EL (cell line): Measurements from ENCODE around the gene SNRNP40.
"Not testable (repeated sequence)": the region's sequence is repeated elsewhere in the genome, so short reads cannot be mapped to it uniquely, and the experiment has no call there.

Source experiments
- DNase-seq: peaks from one replicate; pipeline ENCODE4 v3.0.0-alpha.2; 2016

SNRNP40 gene

GRCh38 chr1:31273619-31274018, 23.0 kb downstream of the SNRNP40 start:
- no peak for DNase-seq

DNA sequence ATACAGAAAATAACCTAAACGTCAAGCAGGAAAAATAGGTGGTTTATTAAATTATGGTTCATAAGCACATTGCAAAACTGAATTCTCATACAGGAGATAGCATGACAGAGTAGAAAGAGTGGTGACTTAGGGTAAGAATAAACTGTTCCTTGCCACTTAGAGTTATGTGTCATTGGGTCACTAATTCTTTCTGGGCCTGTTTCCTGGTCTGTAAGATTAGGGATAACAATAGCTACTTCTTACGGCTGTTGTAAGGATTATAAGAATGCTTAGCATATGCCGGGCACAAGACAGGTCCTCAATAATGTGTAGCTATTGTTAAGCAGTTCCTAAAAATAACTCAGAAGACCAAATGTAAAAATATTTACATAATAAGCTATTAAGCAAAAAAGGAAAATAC, 24.2 kb downstream of the SNRNP40 start:
- no peak for DNase-seq

DNA sequence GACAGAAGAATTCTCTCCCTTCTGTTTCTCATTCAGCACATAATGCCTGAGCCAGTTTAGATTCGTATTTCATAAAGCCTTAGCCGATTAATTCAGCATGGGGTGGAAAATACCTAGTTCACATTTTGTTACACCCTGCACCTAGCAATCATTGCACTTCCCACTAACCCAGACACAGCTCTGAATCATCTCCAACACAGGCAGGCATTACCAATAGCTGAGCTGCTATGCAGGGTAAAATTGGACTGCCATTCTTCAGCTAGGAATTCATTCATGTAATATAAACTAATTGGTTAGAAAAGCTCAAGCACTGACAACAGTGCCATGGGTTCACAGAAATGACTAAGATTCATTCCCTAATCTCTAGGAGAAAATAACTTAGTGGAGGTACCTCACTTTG, 30.0 kb downstream of the SNRNP40 start:
- DNase-seq = no peak

DNA sequence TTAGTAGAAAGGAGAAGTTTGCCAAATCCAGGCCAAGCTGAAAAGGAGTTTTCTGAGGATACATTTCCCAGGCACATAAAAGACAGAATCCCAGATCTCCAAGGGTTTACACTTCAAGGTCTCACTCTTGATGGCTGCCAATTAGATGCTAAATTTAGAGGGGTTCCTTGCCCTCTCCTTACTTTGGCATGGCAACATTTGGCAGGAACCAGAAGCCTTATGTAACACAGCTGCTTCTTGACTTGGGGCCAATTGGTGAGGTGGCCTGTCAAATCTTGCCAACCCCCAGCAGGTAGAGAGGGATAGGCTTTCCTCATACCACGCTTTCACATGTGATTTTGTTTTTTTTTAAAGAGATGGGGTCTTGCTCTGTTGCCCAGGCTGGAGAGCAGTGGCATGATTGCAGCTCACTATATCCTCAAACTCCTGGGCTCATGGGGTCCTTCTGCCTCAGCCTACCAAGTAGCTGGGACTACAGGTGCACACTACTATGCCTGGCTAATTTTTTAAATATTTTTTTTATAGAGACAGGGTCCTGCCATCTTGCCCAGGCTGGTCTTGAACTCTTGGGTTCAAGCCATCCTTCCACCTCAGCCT, 31.7 kb downstream of the SNRNP40 start:
- DNase-seq = no peak

DNA sequence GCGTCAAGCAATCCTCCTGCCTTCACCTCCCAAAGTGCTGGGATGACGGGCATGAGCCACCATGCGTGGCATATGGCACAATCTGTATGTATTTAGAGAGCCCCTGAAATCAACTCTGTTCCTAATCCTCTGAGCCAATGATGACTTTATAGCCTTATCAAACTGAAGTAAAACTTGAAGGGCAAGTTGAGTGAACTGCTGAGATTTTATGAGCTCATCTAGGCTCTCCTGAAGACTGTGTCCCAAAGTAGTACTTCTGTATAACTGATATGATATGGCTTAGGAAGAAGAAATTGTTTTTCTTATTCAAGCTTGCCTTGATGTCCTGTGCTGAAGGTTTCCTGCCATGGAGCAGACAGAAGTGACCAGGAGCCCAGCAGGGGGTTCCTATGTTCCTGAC, 33.2 kb downstream of the SNRNP40 start:
- no peak for DNase-seq

- DNase-seq = not testable (repeated sequence)
Observed at GRCh38 chr1:31262393-31262792, 34.2 kb downstream of the SNRNP40 start.

GRCh38 chr1:31261916-31262315, 34.7 kb downstream of the SNRNP40 start:
- DNase-seq = no peak

- DNase-seq = no peak
Observed at GRCh38 chr1:31259746-31260145, 36.8 kb downstream of the SNRNP40 start.

GRCh38 chr1:31258581-31258980, 38.0 kb downstream of the SNRNP40 start:
- no peak for DNase-seq

DNA sequence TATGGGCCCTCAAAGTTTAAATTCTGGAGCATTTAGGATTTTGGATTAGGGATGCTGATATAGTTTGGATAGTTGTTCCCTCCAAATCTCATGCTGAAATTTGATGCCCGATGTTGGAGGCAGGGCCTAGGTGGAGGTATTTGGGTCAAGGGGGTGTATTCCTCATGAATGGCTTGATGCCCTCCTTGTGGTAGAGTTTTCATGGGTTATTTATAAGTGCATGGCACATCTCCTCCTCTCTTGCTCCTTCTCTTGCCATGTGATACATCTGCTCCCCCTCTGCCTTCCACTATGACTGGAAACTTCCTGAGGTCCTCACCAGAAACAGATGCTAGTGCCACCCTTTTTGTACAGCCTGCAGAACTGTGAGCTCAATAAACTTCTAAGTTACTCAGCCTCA, 39.4 kb downstream of the SNRNP40 start:
- no peak for DNase-seq

GRCh38 chr1:31249854-31250253, 46.7 kb downstream of the SNRNP40 start:
- DNase-seq = no peak

- peak; percentile 41 for DNase-seq
Observed at GRCh38 chr1:31248276-31248675, 48.3 kb downstream of the SNRNP40 start.

DNA sequence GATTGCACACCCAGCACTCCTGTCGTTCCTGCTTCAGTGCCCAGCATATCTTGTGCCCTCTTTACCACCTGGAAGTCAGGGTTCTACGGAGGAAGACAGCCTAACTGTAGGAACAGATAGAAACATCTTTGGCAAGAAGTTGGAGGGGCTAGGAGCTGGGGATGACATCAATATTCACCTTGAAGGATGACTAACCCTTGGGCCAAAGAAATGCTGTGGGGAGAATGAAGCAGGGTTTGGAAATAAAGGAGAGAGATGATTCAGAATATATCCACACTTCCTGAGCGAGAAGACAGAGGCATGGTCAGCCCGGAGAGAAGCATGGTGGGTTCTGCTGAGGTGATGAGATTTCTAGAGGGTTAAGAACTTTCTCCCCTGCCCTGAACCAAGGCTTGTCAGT, 52.3 kb downstream of the SNRNP40 start:
- DNase-seq = peak; percentile 41

- DNase-seq = peak; percentile 27
Observed at GRCh38 chr1:31243501-31244286, 52.9 kb downstream of the SNRNP40 start.

- DNase-seq = no peak
Observed at GRCh38 chr1:31241321-31241720, 55.3 kb downstream of the SNRNP40 start.

DNA sequence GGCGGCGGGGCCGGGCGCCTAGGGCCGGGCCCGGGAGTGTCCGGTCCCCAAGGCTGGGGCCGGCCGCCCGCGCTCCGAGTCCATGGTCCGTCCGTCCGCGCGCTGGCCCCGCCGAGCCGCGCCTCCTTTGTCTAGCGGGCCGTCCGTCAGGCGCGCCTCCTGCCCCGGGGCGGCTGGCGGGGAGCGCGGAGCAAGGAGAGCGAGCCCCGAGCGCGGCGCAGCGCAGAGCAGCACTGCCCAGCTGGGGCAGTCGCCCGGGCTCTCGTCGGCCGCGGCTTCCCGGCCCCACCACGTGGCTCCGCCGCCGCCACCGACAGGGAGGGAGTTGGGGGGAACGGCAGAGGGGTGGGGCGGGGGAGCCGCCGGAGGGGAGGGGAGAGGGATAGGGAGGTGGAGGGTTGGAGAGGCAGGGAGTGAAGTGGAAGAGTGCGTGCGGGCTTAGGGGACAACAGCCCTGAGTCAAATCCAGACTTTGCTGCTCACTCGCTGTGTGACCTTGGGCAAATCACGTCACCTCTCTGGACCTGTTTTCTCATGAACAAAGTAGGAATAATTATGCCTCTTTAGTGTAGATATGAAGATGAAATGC, 56.8 kb downstream of the SNRNP40 start, which contains the start of gene NKAIN1:
NKAIN1 (minus strand) TSS at position 235 of the 589 bp plus-strand sequence. CDS start 340 bp downstream, outside the sequence.
- DNase-seq = peak; percentile 50

GRCh38 chr1:31238986-31239613, 57.5 kb downstream of the SNRNP40 start:
- DNase-seq = peak; percentile 18

DNA sequence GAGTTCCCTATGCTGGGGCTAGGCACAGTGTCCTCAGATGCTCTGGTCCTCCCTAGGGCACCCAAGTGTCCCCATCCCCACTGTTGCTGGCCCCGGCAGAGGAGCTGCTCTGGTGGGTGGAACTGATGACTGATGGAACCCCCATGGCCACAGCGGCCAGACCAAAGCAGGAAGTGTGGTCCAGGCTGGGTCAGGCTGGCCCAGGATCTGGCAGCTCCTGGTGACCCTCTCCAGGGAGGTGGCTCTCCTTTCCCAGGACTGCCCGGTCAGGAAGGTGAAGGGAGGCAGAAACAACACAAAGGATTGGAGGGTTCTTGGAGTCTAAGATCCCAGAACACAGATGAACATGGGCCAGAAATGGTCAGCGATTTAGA, 58.0 kb downstream of the SNRNP40 start:
- DNase-seq = no peak

GRCh38 chr1:31234870-31235269, 61.7 kb downstream of the SNRNP40 start:
- no peak for DNase-seq

DNA sequence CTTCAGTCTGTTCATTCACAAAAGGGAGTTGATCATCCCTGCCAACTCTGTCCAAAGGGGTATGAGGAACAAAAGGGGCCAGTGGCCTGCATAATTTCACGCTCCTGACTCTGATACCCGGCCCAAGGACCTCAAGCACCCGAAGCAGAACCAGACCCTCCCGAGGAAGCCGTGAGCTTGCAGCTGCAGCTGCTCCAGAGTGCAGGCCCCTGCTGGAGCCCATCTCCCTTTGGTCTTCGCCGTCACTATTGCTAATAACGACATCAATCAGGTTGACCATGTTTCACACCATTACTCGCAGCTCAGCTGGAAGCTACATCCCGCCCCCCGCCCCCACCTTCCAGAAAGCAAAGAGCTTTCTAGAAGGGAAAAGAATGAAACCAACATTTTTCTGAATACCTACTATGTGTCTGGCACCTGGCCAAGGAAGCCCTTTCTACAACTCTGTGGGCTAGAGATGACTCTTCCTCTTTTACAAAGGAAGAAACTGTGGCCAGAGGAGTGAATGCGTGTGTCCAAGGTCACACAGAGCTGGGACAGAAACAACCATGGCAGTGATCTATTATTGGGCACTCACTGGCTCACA, 62.4 kb downstream of the SNRNP40 start:
- no peak for DNase-seq

GRCh38 chr1:31232689-31233088, 63.9 kb downstream of the SNRNP40 start:
- DNase-seq = no peak

DNA sequence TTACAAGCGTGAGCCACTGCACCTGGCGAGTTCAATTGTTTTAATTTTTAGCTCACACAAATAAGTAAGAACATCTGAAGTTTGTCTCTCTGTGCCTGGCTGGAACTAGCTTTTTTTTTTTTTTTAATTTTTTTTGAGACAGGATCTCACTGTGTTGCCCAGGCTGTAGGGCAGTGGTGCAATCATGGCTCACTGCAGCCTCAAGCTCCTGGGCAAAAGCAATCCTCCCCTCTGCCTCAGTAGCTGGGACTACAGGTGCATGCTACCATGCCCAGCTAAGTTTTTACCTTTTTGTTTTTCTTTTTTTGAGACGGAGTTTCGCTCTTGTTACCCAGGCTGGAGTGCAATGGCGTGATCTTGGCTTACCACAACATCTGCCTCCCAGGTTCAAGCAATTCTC, 64.8 kb downstream of the SNRNP40 start:
- no peak for DNase-seq

GRCh38 chr1:31230378-31230777, 66.2 kb downstream of the SNRNP40 start:
- no peak for DNase-seq
